GM21515 (cell line): Measurements from ENCODE around the gene TTLL5.
A peak's percentile ranks its signal among the peaks of the same experiment; 100 is the strongest.

Source experiments
- ATAC-seq: cut with Tn5 transposase; IDR thresholded peaks from one replicate; pipeline ENCODE4 v1.9.1; 2021; ENCODE audit not compliant: unreplicated experiment

The TTLL5 gene

GRCh38 chr14:75857199-75857598, 196.2 kb downstream of the TTLL5 start:
- no peak for ATAC-seq

GRCh38 chr14:75858362-75858761, 197.3 kb downstream of the TTLL5 start:
- no peak for ATAC-seq

- no peak for ATAC-seq
Observed at GRCh38 chr14:75859746-75860145, 198.7 kb downstream of the TTLL5 start.

- ATAC-seq: no peak
Observed at GRCh38 chr14:75860561-75861160, 199.6 kb downstream of the TTLL5 start.

- ATAC-seq: no peak
Observed at GRCh38 chr14:75861161-75861621, 200.1 kb downstream of the TTLL5 start.

GRCh38 chr14:75863221-75863620, 202.2 kb downstream of the TTLL5 start:
- no peak for ATAC-seq

- ATAC-seq: no peak
Observed at GRCh38 chr14:75864352-75864751, 203.3 kb downstream of the TTLL5 start.

- ATAC-seq: no peak
Observed at GRCh38 chr14:75865531-75865930, 204.5 kb downstream of the TTLL5 start.

GRCh38 chr14:75866970-75867369, 205.9 kb downstream of the TTLL5 start:
- no peak for ATAC-seq

- no peak for ATAC-seq
Observed at GRCh38 chr14:75871181-75871880, 210.3 kb downstream of the TTLL5 start.

GRCh38 chr14:75875958-75876357, 214.9 kb downstream of the TTLL5 start:
- ATAC-seq: peak; percentile 89

GRCh38 chr14:75876530-75876929, 215.5 kb downstream of the TTLL5 start:
- no peak for ATAC-seq

GRCh38 chr14:75877292-75877691, 216.2 kb downstream of the TTLL5 start:
- no peak for ATAC-seq

GRCh38 chr14:75877884-75878283, 216.8 kb downstream of the TTLL5 start:
- no peak for ATAC-seq

GRCh38 chr14:75879031-75879430, 218.0 kb downstream of the TTLL5 start:
- ATAC-seq: no peak

- ATAC-seq: no peak
Observed at GRCh38 chr14:75880512-75880911, 219.5 kb downstream of the TTLL5 start.

GRCh38 chr14:75881994-75882393, 220.9 kb downstream of the TTLL5 start:
- ATAC-seq: no peak

GRCh38 chr14:75884198-75884611, 223.2 kb downstream of the TTLL5 start:
- no peak for ATAC-seq

- no peak for ATAC-seq
Observed at GRCh38 chr14:75885829-75886228, 224.8 kb downstream of the TTLL5 start.

GRCh38 chr14:75886636-75887348, 225.7 kb downstream of the TTLL5 start:
- no peak for ATAC-seq

- no peak for ATAC-seq
Observed at GRCh38 chr14:75888945-75889344, 227.9 kb downstream of the TTLL5 start.

GRCh38 chr14:75896341-75896740, 235.3 kb downstream of the TTLL5 start:
- ATAC-seq: no peak
